Measurements from ENCODE around the gene KNSTRN. TPM values are rescaled to one million over a fixed set of nuclear protein-coding genes. Genes with fewer than 3 reads are reported as not detected.
A peak's percentile ranks its signal among the peaks of the same experiment; 100 is the strongest.

The KNSTRN gene
- total and polyA plus RNA-seq, 2 of the 4 experiments (the other 2 are of a cell fraction): 33.1 to 73.5 TPM

- WGBS, 2 experiments (ENCODE audit: extremely low coverage in 2 of 2, insufficient read length in 1 of 2): 88% methylated on average over 3 of the region's 10 CpGs; no CpG with 5 or more reads in 1 of the 2 experiments
- no peak overlapping the region for H4K8ac ChIP-seq (ENCODE audit: low read depth in 2 of 2, low read length in 2 of 2)
Measured at GRCh38 chr15:40369474-40369869, 13.0 kb upstream of the KNSTRN start.

More at GRCh38 chr15:40369474-40369869, 13.0 kb upstream of the KNSTRN start:
- H4K20me1 ChIP-seq (ENCODE audit: insufficient read depth, low read length): no peaks in the 10 kb centered on the region
- no peak for TF ChIP-seq RCOR1 (IDR thresholded peaks at IDR 0.05; ENCODE audit: insufficient replicate concordance, low read length)
- no peak for TF ChIP-seq CTCF (conservative IDR thresholded peaks at IDR 0.05; ENCODE audit: low read depth, low read length)
- no peak for TF ChIP-seq SMC3 (IDR thresholded peaks at IDR 0.05; ENCODE audit: low read depth, low read length)
- TF ChIP-seq POLR2A (IDR thresholded peaks at IDR 0.05; ENCODE audit: low read depth, low read length): no peak
- TF ChIP-seq MXI1 (IDR thresholded peaks at IDR 0.05; ENCODE audit: borderline replicate concordance, low read depth, low read length): no peak
- no peak for TF ChIP-seq MAZ (IDR thresholded peaks at IDR 0.05; ENCODE audit: borderline replicate concordance, low read depth, low read length)
- no peak for TF ChIP-seq ELK1 (IDR thresholded peaks at IDR 0.05; ENCODE audit: borderline replicate concordance, low read depth, low read length)
- no peak for TF ChIP-seq CEBPB (IDR thresholded peaks at IDR 0.05; ENCODE audit: low read depth, low read length)
- no peak for TF ChIP-seq MAFK (IDR thresholded peaks at IDR 0.05; ENCODE audit: low read depth, low read length)
- dilution Hi-C loops (cut with HindIII; ENCODE audit: low sequenced_read_pairs, unreplicated experiment): no loop called here
- H3K36me3 ChIP-seq (ENCODE audit: control insufficient read depth, insufficient read depth, low read length): no peaks in the 10 kb centered on the region
- no peak overlapping the region for H3K23ac ChIP-seq (ENCODE audit: low read depth, low read length)
- no peak overlapping the region for H2BK5ac ChIP-seq (ENCODE audit: low read depth, low read length, poor library complexity, severe bottlenecking)
- no peak overlapping the region for H2AFZ ChIP-seq (replicated peaks; ENCODE audit: low read length, poor library complexity)
- 0 out of 2 replicates have a peak, but pooled peaks cover 3% of the 10 kb centered on the region for H3K9me1 ChIP-seq (ENCODE audit: insufficient read depth, low read length)
- H3K27ac ChIP-seq (ENCODE audit: insufficient read depth, low read length): no peak overlapping the region
- DNase-seq (no peak), ATAC-seq (ENCODE audit: low read depth) (no peak)
- H3K9me3 ChIP-seq (ENCODE audit: control insufficient read depth, insufficient read depth, low read length): no peaks in the 10 kb centered on the region
- no peaks in the 10 kb centered on the region for H3K79me1 ChIP-seq (ENCODE audit: low read depth in 1 of 2, low read length in 2 of 2)
- no peak overlapping the region for H3K14ac ChIP-seq (replicated peaks; ENCODE audit: low read depth, low read length)
- ChIA-PET CTCF (interaction anchor here (1.5 to 1.6 kb wide), 2 partner anchors 12 to 25 kb away, joined by 5 to 6 read pairs; partner anchors contain the start of gene DISP2), POLR2A (ENCODE audit: unreplicated experiment) (no interaction called here)
- H3K18ac ChIP-seq (ENCODE audit: low read depth, low read length): no peak overlapping the region
- no peak overlapping the region for H3K4me2 ChIP-seq (ENCODE audit: low read depth, low read length)
- no peak overlapping the region for H2BK120ac ChIP-seq (ENCODE audit: low read depth, low read length)
- H2BK20ac ChIP-seq (ENCODE audit: low read depth, low read length): no peak overlapping the region
- no TSS peak for BruUV-seq (replicated peaks)
- in situ Hi-C loops (cut with MboI; ENCODE audit: low sequenced_read_pairs): no loop called here
- no peak overlapping the region for H2AK9ac ChIP-seq (replicated peaks; ENCODE audit: low read depth, low read length, poor library complexity)
- H3K27me3 ChIP-seq (ENCODE audit: control insufficient read depth, insufficient read depth, low read length): peaks cover 5% of the 10 kb centered on the region; the same call in 1 of the 2 replicates
- H4K5ac ChIP-seq (ENCODE audit: low read depth, low read length): no peak overlapping the region
- no peak overlapping the region for H3K9ac ChIP-seq (ENCODE audit: low read depth, low read length)
- H2BK15ac ChIP-seq (ENCODE audit: low read depth, low read length): no peak overlapping the region
- peaks cover 2% of the 10 kb centered on the region for H3K4me1 ChIP-seq (ENCODE audit: control insufficient read depth, insufficient read depth, low read length)
- intact Hi-C loops (cut with micrococcal nuclease): no loop called here
- H3K4ac ChIP-seq (ENCODE audit: low read depth, low read length): no peak overlapping the region
- H3K4me3 ChIP-seq (ENCODE audit: insufficient read depth, low read depth, low read length): no peak overlapping the region
- no peak overlapping the region for H4K91ac ChIP-seq (ENCODE audit: insufficient read depth, low read depth, low read length)
- H2AK5ac ChIP-seq (ENCODE audit: low read depth, low read length): peak overlapping the region; percentile 58; the same call in 1 of the 2 replicates
- H3K56ac ChIP-seq (ENCODE audit: extremely low read depth, insufficient read depth, low read length): no peak overlapping the region
